H1 (cell line): ENCODE measurements around the gene ZNF532.

ENCODE experiments used
- ATF2 ChIP-seq: IDR thresholded peaks from 2 replicates; pipeline ENCODE4 v1.6.1; 2012; ENCODE audit warnings: low read length, inconsistent platforms
- CEBPB ChIP-seq: IDR thresholded peaks from 2 replicates; pipeline ENCODE4 v1.6.1; 2012; ENCODE audit warnings: low read depth, low read length
- CTCF ChIP-seq, 3 experiments: IDR thresholded peaks; 1 replicate in 2 of 3; 2 replicates in 1 of 3; pipeline versions ENCODE4 v1.5.1 to v1.6.1; 2011; ENCODE audit warnings: low read length in 3 of 3, mild to moderate bottlenecking in 3 of 3, inconsistent platforms in 2 of 3, low read depth in 1 of 3, moderate library complexity in 1 of 3; ENCODE audit not compliant: insufficient read depth in 1 of 3; ENCODE audit errors: control extremely low read depth in 1 of 3
- EZH2 ChIP-seq: fragments of 200-600 bp; sonication (generic); IDR thresholded peaks from 2 replicates; pipeline ENCODE4 v1.7.1; 2012; ENCODE audit warnings: low read depth, mild to moderate bottlenecking, moderate library complexity, low read length, inconsistent platforms; ENCODE audit not compliant: severe bottlenecking
- KDM5A ChIP-seq: fragments of 200-600 bp; IDR thresholded peaks from 2 replicates; pipeline ENCODE4 v1.7.1; 2012; ENCODE audit warnings: mild to moderate bottlenecking, low read length, inconsistent platforms, mixed read lengths
- POLR2A ChIP-seq, 2 experiments: IDR thresholded peaks; 1 replicate in 1 of 2; 2 replicates in 1 of 2; pipeline ENCODE4 v1.6.1; 2011; ENCODE audit warnings: low read depth in 2 of 2, low read length in 2 of 2, mild to moderate bottlenecking in 2 of 2; ENCODE audit errors: control extremely low read depth in 1 of 2
- POLR2AphosphoS5 ChIP-seq: IDR thresholded peaks from 2 replicates; pipeline ENCODE4 v1.6.1; 2011; ENCODE audit warnings: low read depth, low read length
- POU5F1 ChIP-seq: IDR thresholded peaks from 2 replicates; pipeline ENCODE4 v1.6.1; 2011; ENCODE audit warnings: low read depth, mild to moderate bottlenecking, low read length, moderate library complexity
- RXRA ChIP-seq: IDR thresholded peaks from 2 replicates; pipeline ENCODE4 v1.6.1; 2011; ENCODE audit warnings: low read depth, mild to moderate bottlenecking, low read length, moderate library complexity; ENCODE audit not compliant: insufficient read depth
- SRF ChIP-seq: IDR thresholded peaks from 2 replicates; pipeline ENCODE4 v1.6.1; 2011; ENCODE audit warnings: mild to moderate bottlenecking, low read depth, low read length, moderate library complexity
- TEAD4 ChIP-seq: IDR thresholded peaks from 2 replicates; pipeline ENCODE4 v1.6.1; 2012; ENCODE audit warnings: low read depth, low read length, inconsistent platforms, mixed read lengths

DNA sequence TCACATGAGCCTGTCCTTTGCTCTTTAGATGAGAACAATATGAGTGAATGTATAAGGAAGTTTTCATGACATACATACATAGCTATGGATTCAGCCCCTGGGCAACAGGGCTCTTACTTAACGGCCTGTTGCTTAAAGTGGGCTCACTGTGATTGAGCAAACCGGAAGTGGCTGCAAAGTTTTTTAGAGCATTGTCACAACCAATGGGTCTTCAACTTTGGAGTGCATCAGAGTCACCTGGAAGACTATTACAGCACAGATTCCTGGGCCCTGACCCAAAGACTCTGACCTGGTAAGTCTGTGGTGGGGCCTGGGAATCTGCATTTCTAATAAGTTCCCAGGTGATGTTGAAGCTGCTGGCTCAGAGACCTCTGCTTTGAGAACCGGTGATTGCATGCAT is 168.7 kb downstream of the ZNF532 start:
- TF ChIP-seq POLR2A (IDR thresholded peaks at IDR 0.05; ENCODE audit: control extremely low read depth in 1 of 2, low read depth in 2 of 2, low read length in 2 of 2) (no peak), POU5F1 (no peak), CEBPB (no peak), CTCF (IDR thresholded peaks at IDR 0.05; ENCODE audit: control extremely low read depth in 1 of 3, insufficient read depth in 1 of 3, low read depth in 1 of 3, low read length in 3 of 3) (no peak), KDM5A (no peak), POLR2AphosphoS5 (no peak), TEAD4 (no peak), SRF (no peak), RXRA (no peak), EZH2 (no peak), ATF2 (no peak)
